H9 (cell line): ENCODE results near the gene DEPP1. TPM values are rescaled to one million over a fixed set of nuclear protein-coding genes. Genes with fewer than 3 reads are reported as not detected.

Source experiments
- DNase-seq: peaks from one replicate; pipeline ENCODE4 v3.0.0-alpha.2; 2017
- H2AFZ ChIP-seq: one replicate; pipeline ENCODE4 v1.6.1; 2013; ENCODE audit warnings: mild to moderate bottlenecking, low read length, control low read depth, moderate library complexity
- H2AK5ac ChIP-seq: 2 replicates; pipeline ENCODE4 v1.6.1; 2013; ENCODE audit warnings: low read length, control low read depth, mixed read lengths; ENCODE audit not compliant: insufficient read length
- H2BK120ac ChIP-seq: one replicate; pipeline ENCODE4 v1.6.1; 2013; ENCODE audit warnings: low read depth, mild to moderate bottlenecking, low read length, control low read depth, inconsistent platforms; ENCODE audit not compliant: poor library complexity, severe bottlenecking
- H2BK12ac ChIP-seq: 2 replicates; pipeline ENCODE4 v1.6.1; 2013; ENCODE audit warnings: low read length, control low read depth, mixed read lengths, low read depth; ENCODE audit not compliant: insufficient read length
- H2BK15ac ChIP-seq: 2 replicates; pipeline ENCODE4 v1.6.1; 2013; ENCODE audit warnings: low read depth, low read length, control low read depth
- H2BK20ac ChIP-seq: one replicate; pipeline ENCODE4 v1.6.1; 2013; ENCODE audit warnings: low read depth, mild to moderate bottlenecking, low read length, control low read depth, inconsistent platforms; ENCODE audit not compliant: poor library complexity, severe bottlenecking
- H2BK5ac ChIP-seq: 2 replicates; pipeline ENCODE4 v1.6.1; 2013; ENCODE audit warnings: low read length, control low read depth, mixed read lengths; ENCODE audit not compliant: insufficient read length
- H3K14ac ChIP-seq: 2 replicates; pipeline ENCODE4 v1.6.1; 2013; ENCODE audit warnings: low read length, control low read depth; ENCODE audit not compliant: insufficient read depth
- H3K18ac ChIP-seq: 2 replicates; pipeline ENCODE4 v1.6.1; 2013; ENCODE audit warnings: low read depth, mild to moderate bottlenecking, mixed read lengths, low read length, control low read depth; ENCODE audit not compliant: insufficient read length
- H3K23ac ChIP-seq: 2 replicates; pipeline ENCODE4 v1.6.1; 2013; ENCODE audit warnings: low read length, control low read depth, mixed read lengths, low read depth; ENCODE audit not compliant: insufficient read length
- H3K23me2 ChIP-seq: 2 replicates; pipeline ENCODE4 v1.6.1; 2013; ENCODE audit warnings: low read depth, mild to moderate bottlenecking, mixed read lengths, low read length, control low read depth; ENCODE audit not compliant: insufficient read length, poor library complexity, severe bottlenecking
- H3K27ac ChIP-seq: 2 replicates; pipeline ENCODE4 v1.5.1; 2013; ENCODE audit warnings: low read length, control low read depth, mixed read lengths, low read depth; ENCODE audit not compliant: insufficient read length
- H3K27me3 ChIP-seq: 2 replicates; pipeline ENCODE4 v1.6.1; 2013; ENCODE audit warnings: low read length, control low read depth, inconsistent platforms; ENCODE audit not compliant: insufficient read depth
- H3K4ac ChIP-seq: 2 replicates; pipeline ENCODE4 v1.6.1; 2013; ENCODE audit warnings: low read depth, mild to moderate bottlenecking, control low read depth, inconsistent platforms, low read length, moderate library complexity
- H3K4me1 ChIP-seq: 2 replicates; pipeline ENCODE4 v1.6.1; 2013; ENCODE audit warnings: low read length, control low read depth, inconsistent platforms; ENCODE audit not compliant: insufficient read depth
- H3K4me2 ChIP-seq: 2 replicates; pipeline ENCODE4 v1.6.1; 2013; ENCODE audit warnings: low read length, control low read depth, mixed read lengths; ENCODE audit not compliant: insufficient read length, insufficient read depth
- H3K56ac ChIP-seq: 2 replicates; pipeline ENCODE4 v1.6.1; 2013; ENCODE audit warnings: low read depth, mild to moderate bottlenecking, mixed read lengths, low read length, control low read depth; ENCODE audit not compliant: insufficient read length
- H3K79me1 ChIP-seq: 2 replicates; pipeline ENCODE4 v1.6.1; 2013; ENCODE audit warnings: low read depth, mild to moderate bottlenecking, moderate library complexity, low read length, control low read depth, inconsistent platforms; ENCODE audit not compliant: insufficient read depth, poor library complexity, severe bottlenecking
- H3K79me2 ChIP-seq: 2 replicates; pipeline ENCODE4 v1.6.1; 2013; ENCODE audit warnings: low read length, control low read depth, inconsistent platforms; ENCODE audit not compliant: insufficient read depth
- H3K9ac ChIP-seq: 2 replicates; pipeline ENCODE4 v1.6.1; 2013; ENCODE audit warnings: low read length, control low read depth, mixed read lengths; ENCODE audit not compliant: insufficient read length; ENCODE audit errors: extremely low read depth
- H3K9me3 ChIP-seq: one replicate; pipeline ENCODE4 v1.6.1; 2013; ENCODE audit warnings: low read depth, low read length, inconsistent platforms; ENCODE audit not compliant: control insufficient read depth
- H3T11ph ChIP-seq: one replicate; pipeline ENCODE4 v1.6.1; 2013; ENCODE audit warnings: mild to moderate bottlenecking, low read length, control low read depth, inconsistent platforms
- H4K20me1 ChIP-seq: one replicate; pipeline ENCODE4 v1.6.1; 2013; ENCODE audit not compliant: control insufficient read depth, insufficient read length, insufficient read depth
- H4K5ac ChIP-seq: 2 replicates; pipeline ENCODE4 v1.6.1; 2013; ENCODE audit warnings: low read depth, mild to moderate bottlenecking, mixed read lengths, low read length, control low read depth; ENCODE audit not compliant: insufficient read length
- H4K8ac ChIP-seq: replicated peaks from 2 replicates; pipeline ENCODE4 v1.6.1; 2013; ENCODE audit warnings: low read length, control low read depth, mixed read lengths, low read depth; ENCODE audit not compliant: insufficient read length
- H4K91ac ChIP-seq: 2 replicates; pipeline ENCODE4 v1.6.1; 2013; ENCODE audit warnings: low read depth, mild to moderate bottlenecking, moderate library complexity, mixed read lengths, low read length, control low read depth; ENCODE audit not compliant: insufficient read length
- H3K27ac Mint-ChIP-seq, 3 experiments: 2 replicates in 2 of 3; 3 replicates in 1 of 3; pipeline ENCODE4 v1.8.0; 2020 to 2021; ENCODE audit warnings: mixed read lengths in 3 of 3, mild to moderate bottlenecking in 1 of 3, moderate library complexity in 1 of 3
- H3K27me3 Mint-ChIP-seq: 2 replicates; pipeline ENCODE4 v1.8.0; 2021; ENCODE audit warnings: low read depth, mild to moderate bottlenecking, moderate library complexity, mixed read lengths
- H3K36me3 Mint-ChIP-seq, 3 experiments: 2 replicates in 2 of 3; 3 replicates in 1 of 3; pipeline ENCODE4 v1.8.0; 2020 to 2021; ENCODE audit warnings: low read depth in 3 of 3, mixed read lengths in 3 of 3; ENCODE audit not compliant: insufficient read depth in 1 of 3
- H3K4me1 Mint-ChIP-seq, 2 experiments: 2 replicates each; pipeline ENCODE4 v1.8.0; 2020; ENCODE audit warnings: mixed read lengths in 2 of 2
- H3K4me3 Mint-ChIP-seq, 2 experiments: 2 replicates in 1 of 2; 3 replicates in 1 of 2; pipeline ENCODE4 v1.8.0; 2020 to 2021; ENCODE audit warnings: mild to moderate bottlenecking in 2 of 2, mixed read lengths in 2 of 2, moderate library complexity in 1 of 2
- H3K9me3 Mint-ChIP-seq, 2 experiments: 2 replicates in 1 of 2; 3 replicates in 1 of 2; pipeline ENCODE4 v1.8.0; 2020; ENCODE audit warnings: mild to moderate bottlenecking in 2 of 2, mixed read lengths in 2 of 2, moderate library complexity in 1 of 2
- WGBS: extraction: QIAGEN DNeasy Blood & Tissue Kit; methylation state at CpG from one replicate; pipeline ENCODE4 v1.1.7; 2013; ENCODE audit warnings: missing lambda C conversion rate, low lambda C conversion rate, mixed read lengths; ENCODE audit not compliant: insufficient read length; ENCODE audit errors: extremely low coverage; 5-methylcytosine and 5-hydroxymethylcytosine counted together
- total RNA-seq: library from RNA; stranded (reverse); gene quantifications from 2 replicates; pipeline ENCODE4 v1.2.1, GENCODE V29; 2021
- TF ChIP-seq, protein P1 (sequence below): fragments of 200-600 bp; sonication (generic); conservative IDR thresholded peaks from 3 replicates; pipeline ENCODE4 v1.8.0; 2021; ENCODE audit warnings: antibody characterized with exemption, mild to moderate bottlenecking

The DEPP1 gene
- total RNA-seq, 1 experiment from 2014 or later = 2.4 TPM

DNA sequence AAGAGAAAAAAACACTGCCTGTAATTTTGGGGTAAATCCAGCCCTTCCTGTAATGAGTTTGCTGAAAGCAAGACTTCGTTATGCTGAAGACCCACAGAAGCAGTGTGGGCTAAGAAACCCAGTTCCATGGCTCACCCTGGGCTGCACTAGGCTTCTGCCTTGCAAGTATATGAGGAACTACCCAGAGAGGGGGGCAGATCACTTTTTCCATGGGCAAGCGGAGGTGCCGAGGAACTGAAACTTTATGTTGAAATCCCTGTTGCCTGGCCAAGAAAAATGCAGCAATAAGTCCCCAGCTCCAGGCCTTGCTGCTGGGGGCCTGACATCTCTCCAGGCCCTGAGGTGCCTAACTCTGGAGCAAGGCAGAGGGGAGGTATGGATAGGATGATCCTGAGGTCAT, 10.5 kb downstream of the DEPP1 start:
- H3K14ac ChIP-seq = no peak overlapping the region; the same call in 1 of the 2 replicates
- Mint-ChIP-seq H3K4me1 (peaks cover 46 to 49% of the 10 kb centered on the region in 2 experiments), H3K4me3 (no peak overlapping the region), H3K9me3 (no peaks in the 10 kb centered on the region; a peak in 2 of 5 replicates), H3K36me3 (peaks cover 7 to 27% (median 13%) of the 10 kb centered on the region in 3 experiments; a peak in 6 of 7 replicates), H3K27me3 (no peaks in the 10 kb centered on the region), H3K27ac (no peak overlapping the region)
- no peak overlapping the region for H3K27ac ChIP-seq
- TF ChIP-seq, protein P1, sequence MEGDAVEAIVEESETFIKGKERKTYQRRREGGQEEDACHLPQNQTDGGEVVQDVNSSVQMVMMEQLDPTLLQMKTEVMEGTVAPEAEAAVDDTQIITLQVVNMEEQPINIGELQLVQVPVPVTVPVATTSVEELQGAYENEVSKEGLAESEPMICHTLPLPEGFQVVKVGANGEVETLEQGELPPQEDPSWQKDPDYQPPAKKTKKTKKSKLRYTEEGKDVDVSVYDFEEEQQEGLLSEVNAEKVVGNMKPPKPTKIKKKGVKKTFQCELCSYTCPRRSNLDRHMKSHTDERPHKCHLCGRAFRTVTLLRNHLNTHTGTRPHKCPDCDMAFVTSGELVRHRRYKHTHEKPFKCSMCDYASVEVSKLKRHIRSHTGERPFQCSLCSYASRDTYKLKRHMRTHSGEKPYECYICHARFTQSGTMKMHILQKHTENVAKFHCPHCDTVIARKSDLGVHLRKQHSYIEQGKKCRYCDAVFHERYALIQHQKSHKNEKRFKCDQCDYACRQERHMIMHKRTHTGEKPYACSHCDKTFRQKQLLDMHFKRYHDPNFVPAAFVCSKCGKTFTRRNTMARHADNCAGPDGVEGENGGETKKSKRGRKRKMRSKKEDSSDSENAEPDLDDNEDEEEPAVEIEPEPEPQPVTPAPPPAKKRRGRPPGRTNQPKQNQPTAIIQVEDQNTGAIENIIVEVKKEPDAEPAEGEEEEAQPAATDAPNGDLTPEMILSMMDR = no peak
- H3K9me3 ChIP-seq = no peaks in the 10 kb centered on the region
- H2AFZ ChIP-seq = no peak overlapping the region
- WGBS = no CpG with 5 or more reads among the region's 3 CpGs
- no peak overlapping the region for H3T11ph ChIP-seq
- H3K79me1 ChIP-seq = no peaks in the 10 kb centered on the region
- DNase-seq = no peak
- H2BK20ac ChIP-seq = no peak overlapping the region
- no peak overlapping the region for H2BK120ac ChIP-seq
- H3K9ac ChIP-seq = no peak overlapping the region
- H4K8ac ChIP-seq = no peak overlapping the region
- no peak overlapping the region for H2BK5ac ChIP-seq
- no peak overlapping the region for H2BK15ac ChIP-seq
- no peak overlapping the region for H2AK5ac ChIP-seq
- H3K18ac ChIP-seq = no peak overlapping the region
- no peaks in the 10 kb centered on the region for H3K27me3 ChIP-seq
- H4K5ac ChIP-seq = no peak overlapping the region
- peaks cover 18% of the 10 kb centered on the region for H3K4me1 ChIP-seq
- H4K91ac ChIP-seq = no peak overlapping the region
- H4K20me1 ChIP-seq = no peaks in the 10 kb centered on the region
- H3K79me2 ChIP-seq = no peaks in the 10 kb centered on the region
- H3K23ac ChIP-seq = no peak overlapping the region
- no peak overlapping the region for H3K4me2 ChIP-seq
- H3K23me2 ChIP-seq = no peaks in the 10 kb centered on the region
- H2BK12ac ChIP-seq = no peak overlapping the region
- no peak overlapping the region for H3K4ac ChIP-seq
- no peak overlapping the region for H3K56ac ChIP-seq
